NCI-H187 (cell line): ENCODE measurements around the gene ZNF599.
"Not testable (repeated sequence)": the region's sequence is repeated elsewhere in the genome, so short reads cannot be mapped to it uniquely, and the experiment has no call there.

Experiments
- DNase-seq, 2 experiments: peaks; one replicate each; lab custom pipeline; 2025; lab: John Stamatoyannopoulos, UW

Gene ZNF599

DNA sequence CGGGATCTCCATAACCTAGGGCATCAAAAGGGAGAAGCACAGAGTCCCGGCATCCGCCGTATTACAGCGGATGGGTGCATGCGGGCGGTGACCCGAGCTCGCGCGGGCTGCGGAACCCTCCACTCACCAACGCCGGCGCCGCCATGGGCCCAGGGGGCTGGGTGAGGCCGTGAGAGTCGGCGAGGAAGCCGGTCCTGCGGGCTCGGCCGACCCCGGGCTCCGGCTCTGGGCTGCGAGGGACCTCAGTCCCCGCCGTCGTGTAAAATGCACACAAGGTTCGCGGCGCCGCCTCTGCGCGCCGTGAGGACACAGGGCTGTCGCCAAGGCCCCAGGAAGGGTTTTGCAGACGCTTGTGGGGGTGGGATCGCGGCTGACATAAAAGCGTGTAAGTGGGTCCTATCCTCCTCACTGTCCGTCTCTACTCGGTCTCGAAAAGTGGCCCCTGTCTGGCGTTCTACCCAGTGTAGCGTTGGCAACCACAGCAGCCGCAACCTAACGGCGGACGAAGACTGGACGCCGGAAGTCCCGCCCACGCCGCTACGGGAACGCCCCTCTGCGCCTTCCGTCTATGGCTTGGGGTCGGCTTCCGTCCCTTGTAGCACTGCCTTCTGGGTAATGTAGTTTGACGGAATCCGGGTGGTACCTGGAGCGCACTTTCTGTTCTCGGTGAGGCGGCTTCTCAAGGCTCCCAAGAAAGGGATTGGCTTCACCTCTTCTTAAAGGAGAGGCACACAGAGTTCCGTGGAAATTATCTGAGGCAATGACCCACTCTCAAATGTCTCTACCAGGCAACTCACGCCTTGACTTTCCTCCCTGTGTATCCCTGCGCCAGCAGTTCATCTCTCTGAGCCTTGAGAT lies at the start of gene ZNF599:
TSS of gene ZNF599 (minus strand) at position 519 of the 858 bp plus-strand sequence. CDS start at position 145, 374 bp downstream.
- peak; percentile 84 to 92 for DNase-seq

DNA sequence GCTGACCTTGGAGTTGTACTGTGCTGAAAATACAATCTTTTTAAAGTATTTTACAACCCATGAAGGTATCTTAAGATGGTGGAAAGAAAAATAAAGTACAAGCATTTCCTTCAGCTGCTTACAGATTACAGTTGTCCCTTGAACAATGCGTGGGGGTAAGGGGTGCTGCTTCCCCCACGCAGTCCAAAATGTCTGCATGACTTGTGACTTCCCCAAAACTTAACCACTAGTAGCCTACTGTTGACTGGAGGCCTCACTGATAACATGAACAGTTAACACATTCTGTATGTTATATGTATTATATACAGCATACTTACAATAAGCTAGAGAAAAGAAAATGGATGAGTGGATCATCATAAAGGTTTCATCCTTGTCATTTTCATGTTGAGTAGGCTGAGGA lies 45.3 kb upstream of the ZNF599 start:
- no peak for DNase-seq

DNA sequence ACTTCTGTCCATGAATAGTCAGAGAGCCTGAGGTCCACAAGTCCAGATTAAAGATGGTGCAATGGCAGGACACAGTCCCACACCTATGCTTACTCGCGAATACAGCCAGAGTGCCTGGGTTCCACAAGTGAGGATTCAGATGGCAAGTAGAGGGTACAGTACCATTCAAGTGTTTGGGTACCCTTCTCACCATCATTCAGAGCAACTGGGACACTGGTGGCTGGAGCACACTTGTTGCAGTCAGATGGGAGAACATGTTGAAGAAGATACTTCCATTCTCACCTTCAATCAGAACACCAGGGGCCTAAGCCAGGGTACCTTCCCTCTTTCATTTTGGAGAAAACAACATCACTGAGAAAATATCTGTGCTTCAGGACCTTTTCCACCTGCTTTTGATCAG lies 43.7 kb upstream of the ZNF599 start:
- DNase-seq, result no peak

DNA sequence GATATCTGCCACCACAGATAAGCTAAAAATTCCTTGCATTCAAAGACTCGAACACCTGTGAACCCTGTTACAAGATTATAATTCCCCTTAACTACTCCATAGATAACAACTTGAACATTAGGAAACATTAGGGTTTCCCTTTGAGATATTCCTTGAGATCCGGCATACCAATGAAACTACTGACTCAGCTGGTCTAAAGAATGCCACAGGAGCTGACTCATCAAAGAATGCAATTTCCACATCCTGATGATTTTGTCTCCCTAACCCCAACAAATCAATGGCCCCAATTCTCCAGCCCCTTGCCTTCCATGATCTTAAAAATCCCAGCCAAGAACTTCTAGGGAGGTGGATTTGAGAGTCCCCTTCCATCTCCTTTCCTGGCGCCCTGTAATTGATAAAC lies 35.6 kb upstream of the ZNF599 start:
- DNase-seq, result no peak

DNA sequence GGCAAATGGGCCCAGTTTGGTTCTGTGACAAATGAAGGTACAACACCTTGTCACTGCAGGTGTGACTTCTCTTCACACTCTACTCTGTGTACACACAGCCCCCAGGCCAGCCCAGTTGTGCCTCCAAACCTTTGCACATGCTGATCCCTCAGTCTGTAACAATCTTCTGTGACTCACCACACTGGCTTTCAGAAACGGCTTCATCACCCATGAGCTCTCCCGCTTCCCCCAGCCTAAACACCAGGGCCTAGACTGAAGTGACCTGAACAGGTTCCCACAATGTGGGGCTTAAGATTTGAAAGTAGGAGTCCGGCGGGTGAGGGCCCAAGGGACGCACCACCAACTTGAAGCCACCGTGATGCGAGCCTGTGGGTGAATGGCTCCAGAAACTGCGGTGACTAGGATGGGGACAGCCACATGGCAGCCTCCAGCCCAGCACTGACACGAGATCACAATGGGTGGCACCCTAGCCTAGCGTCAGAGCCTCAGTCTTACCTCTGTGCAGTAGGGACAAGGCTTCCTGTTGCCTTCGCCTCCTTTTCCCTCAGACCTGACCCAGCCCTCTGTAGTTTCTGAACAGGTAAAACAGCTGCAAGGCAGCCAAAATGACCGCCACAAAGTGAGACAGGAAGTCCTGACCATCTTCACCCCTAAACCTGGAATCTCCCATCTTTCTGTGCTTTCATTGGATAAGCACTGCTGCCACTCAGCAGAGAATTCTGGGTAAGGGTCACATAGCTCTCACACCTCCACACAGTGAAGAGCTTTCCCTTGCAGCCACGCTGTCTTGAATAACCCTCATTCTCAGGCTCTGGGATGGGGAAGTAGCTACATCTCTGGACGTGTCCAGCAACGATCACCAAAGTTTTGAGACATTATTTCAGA lies 34.2 kb upstream of the ZNF599 start:
- DNase-seq, result no peak

DNA sequence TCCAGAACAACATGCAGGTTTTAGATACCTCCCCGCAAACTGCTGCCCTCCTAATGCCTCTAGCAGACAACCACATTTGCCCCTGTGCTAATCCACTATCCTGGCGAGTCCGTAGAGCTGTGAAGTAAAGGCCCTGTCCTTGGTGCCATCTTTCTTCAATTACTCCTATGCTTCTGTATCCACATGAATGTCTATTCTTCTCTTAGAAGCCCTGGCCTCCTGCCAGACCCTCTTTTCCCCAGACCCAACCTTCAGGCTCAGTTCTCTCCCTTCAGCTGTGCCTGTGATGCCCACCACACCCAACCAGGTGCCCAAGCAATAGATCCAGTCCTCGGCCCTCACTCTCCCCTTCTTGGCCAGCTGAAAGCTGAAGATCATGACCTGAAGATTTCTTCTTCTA lies 31.1 kb upstream of the ZNF599 start:
- DNase-seq, result no peak

DNA sequence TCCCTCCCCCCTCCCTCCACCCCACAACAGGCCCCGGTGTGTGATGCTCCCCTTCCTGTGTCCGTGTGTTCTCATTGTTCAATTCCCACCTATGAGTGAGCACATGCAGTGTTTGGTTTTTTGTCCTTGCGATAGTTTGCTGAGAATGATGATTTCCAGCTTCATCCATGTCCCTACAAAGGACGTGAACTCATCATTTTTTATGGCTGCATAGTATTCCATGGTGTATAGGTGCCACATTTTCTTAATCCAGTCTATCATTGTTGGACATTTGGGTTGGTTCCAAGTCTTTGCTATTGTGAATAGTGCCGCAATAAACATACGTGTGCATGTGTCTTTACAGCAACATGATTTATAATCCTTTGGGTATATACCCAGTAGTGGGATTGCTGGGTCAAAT lies 23.9 kb upstream of the ZNF599 start:
- not testable (repeated sequence) for DNase-seq

DNA sequence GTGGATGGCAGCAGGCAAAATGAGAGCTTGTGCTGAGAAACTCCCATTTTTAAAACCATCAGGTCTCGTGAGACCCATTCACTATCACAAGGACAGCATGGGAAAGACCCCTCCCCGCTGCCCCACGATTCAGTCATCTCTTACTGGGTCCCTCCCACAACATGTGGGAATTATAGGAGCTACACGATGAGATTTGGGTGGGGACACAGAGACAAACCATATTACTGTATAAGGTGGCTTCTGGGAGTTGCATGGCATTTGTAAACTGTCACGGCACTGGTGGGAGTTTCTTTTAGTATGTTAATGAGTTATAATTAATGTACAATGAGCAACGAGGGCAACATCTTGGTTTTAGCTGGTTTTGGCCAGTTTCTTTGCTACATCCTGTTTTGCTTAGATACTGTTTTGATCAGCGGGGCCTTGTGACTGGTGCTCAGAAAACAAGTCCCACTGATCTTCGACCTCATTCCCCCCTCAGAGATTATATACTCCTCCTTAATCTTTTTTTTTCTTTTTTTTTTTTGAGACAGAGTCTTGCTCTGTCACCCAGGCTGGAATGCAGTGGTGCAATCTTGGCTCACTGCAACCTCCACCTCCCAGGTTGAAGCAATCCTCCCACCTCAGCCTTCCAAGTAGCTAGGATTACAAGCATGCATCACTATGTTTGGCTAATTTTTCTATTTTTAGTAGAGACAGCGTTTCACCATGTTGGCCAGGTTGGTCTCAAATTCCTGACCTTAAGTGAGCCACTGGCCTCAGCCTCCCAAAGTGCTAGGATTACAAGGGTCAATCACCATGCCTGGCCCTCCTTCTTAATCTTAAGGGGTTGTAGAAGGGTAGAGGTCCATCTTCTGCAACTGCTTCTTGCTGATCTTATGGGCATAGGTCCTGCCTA lies 21.3 kb upstream of the ZNF599 start:
- DNase-seq, result no peak

DNA sequence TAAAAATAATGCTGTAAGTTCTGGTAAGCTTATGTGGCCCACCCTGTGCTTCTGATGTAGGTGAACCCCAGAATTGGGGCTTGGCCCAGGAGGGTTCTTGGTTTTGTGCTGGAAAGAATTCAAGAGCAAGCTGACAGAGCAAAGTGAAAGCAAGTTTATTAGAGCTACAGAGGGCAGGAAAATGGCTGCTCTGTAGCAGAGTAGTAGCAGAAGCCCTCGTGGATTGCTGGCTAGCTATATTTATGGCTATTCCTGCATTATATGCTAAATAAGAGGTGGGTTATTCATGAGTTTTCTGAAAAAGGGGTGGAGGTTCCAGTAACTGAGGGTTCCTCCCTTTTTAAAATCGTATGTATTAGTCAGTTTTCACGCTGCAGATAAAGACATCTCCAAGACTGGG lies 20.6 kb upstream of the ZNF599 start:
- DNase-seq, result no peak

DNA sequence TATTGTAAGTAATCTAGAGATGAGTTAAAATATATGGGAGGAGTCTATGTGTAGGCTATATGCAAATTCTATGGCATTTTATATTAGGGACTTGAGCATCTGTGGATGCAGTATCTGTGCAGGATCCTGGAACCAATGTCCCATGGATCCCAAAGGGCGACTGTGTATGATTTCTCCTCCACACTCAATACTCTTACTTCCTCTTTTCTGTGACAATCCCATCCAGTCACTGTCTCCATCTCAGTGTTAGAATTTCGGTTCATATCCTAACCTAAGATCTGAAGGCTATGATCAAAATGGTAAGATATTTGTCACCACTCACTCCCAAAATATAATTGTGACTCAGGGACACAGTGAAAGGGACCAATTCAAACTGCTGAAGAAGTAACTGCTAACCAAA lies 15.1 kb upstream of the ZNF599 start:
- DNase-seq, result no peak

DNA sequence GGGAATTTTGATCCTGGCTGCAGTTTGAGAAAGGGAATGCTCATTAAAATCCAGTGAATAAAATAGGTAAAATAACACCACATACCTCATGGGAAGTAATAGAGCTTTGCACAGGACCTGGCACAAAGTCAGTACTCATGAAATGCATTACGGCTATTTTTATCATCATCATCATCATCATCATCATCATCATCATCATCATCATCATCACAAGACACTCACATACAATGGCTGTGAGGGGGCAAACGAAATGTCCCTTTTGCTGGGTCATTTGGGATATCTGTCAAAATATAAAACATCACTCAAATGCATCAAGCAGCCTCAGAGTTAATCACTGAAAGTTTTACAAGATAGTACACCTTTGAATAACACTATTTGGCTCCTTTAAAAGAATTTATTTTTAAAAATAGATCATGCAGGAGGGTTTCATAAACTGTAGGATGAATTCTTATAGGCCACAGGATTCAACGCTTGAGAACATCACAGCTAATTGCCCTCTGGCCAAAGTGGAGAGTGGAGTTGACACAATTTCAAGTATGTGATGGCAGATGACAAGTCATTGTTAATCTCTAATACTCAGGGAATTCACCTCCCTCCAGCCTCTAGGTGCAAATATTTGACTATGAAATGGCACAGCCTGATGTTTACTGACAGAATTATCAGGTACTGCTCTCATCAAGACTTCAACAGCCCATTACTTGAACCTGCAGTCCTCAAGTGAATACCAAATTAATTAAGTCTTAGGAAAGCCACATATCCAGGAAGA lies 14.2 kb upstream of the ZNF599 start:
- DNase-seq, result no peak

DNA sequence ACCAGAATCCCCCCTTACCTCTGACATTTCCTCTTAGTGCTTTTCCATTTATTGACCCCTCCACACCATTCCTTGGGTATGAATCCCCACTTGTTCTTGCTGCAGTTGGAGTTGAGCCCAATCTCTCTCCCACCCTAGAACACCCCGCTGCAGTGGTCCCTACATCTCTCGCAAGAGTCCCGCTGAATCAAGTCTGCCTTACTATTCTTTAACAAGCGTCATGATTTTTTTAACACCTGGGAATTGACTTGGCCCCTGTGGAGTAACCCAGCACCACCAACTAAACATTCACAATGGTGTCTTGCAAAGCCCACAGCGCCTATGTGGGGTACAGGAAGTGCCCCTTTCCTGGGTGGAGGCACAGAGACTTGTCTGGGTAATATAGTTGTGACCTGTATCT lies 13.2 kb upstream of the ZNF599 start:
- no peak for DNase-seq

DNA sequence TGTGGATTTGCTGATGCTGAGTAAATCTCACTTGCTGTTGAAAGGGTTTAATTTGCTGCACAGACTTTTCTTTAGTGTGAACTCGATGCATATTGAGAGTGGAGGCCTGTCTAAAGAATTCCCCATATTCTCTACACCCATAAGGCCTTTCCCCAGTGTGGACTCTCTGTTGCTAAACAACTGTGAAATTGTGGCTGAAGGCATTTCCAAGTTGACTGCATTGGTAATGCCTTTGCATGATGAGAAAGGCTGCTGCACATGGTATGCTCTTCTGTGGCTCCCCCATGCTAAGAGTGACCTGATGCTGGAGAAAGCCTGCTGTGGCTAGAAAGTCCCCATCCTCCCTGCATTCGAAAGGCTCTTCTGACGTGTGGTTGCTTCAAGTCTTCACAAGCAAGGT lies 6.6 kb upstream of the ZNF599 start:
- no peak for DNase-seq

DNA sequence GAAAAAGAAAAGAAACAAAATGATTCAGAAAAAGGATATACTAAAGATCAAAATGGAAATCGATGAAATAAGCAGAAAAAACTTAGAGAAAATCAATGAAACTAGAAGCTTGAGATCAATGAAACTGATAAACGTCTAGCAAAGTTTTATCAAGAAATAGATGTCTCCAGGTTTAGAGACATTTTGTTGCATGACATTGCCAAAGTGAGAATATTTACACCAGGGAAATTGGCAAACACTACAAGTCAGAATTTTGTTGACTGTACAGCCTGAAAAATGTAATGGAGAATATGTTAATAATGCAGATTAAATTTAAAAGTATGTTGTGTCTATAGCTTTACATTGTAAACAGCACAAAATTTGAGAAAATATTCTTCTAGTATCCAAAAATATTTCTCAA lies 5.3 kb upstream of the ZNF599 start:
- no peak for DNase-seq

DNA sequence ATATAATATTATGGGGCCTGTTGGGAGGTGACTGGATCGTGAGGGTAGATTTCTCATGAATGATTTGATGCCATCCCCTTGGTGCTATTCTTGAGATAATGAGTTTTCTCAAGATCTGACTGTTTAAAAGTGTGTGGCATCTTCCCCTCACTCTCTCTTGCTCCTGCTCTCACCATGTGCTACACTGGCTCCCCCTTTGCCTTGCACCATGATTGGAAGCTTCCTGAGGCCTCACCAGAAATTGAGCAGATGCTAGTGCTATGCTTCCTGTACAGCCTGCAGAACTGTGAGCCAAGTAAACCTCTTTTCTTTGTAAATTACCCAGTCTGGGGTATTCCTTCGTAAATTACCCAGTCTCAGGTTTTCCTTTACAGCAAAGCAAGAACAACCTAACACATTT lies 1.8 kb upstream of the ZNF599 start:
- no peak for DNase-seq

DNA sequence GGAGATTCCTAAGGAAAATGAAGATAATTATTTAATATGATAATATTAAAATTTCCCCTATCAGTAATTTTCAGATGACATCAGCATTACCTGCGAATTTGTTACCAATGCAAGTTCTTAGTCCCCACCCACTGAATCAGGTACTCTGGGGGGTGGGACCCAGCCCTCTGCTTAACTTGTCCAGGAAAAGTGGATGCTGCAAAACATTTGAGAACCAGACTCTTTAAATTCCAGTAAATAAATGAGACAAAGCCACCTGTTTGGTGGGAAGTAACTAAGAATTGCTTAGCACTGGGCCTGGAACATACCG lies 495 bp upstream of the ZNF599 start:
- DNase-seq, result no peak

DNA sequence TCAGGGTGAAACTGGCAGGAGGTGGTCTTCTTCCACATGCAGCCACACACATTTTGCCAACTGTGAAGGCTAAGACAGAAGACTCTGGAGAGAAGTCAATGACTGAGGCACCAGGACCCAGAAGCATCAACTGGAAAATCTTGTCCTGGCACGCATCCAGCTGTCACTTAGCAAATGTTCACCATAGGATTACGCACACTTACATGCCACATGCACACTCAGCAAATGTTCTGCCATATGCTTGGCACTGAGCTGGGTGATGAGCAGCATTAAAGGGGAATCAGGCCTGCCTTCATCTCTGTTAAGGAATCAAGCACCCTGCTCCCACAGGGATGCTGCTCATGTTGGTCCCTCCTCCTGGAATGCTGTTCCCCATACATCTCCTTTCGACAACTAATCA lies 5.1 kb downstream of the ZNF599 start:
- DNase-seq, result no peak

DNA sequence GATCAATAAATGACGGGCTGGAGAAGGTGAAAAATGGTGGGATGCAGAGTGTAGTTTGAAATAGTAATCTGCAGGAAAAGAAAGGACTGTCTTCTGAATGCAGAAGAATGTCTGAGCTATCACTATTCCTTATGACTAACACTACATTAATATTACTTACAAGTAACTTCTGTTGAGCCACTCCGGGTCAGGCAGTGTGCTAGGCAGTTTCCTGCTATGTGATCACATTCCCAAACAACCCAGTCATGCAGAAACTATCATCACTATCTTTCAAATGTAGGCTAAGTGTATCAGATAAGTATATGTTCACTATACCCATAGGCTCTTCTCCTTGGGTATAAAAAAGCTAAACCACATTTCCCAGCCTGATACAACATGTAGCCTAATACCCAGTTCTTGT lies 6.6 kb downstream of the ZNF599 start:
- no peak for DNase-seq

DNA sequence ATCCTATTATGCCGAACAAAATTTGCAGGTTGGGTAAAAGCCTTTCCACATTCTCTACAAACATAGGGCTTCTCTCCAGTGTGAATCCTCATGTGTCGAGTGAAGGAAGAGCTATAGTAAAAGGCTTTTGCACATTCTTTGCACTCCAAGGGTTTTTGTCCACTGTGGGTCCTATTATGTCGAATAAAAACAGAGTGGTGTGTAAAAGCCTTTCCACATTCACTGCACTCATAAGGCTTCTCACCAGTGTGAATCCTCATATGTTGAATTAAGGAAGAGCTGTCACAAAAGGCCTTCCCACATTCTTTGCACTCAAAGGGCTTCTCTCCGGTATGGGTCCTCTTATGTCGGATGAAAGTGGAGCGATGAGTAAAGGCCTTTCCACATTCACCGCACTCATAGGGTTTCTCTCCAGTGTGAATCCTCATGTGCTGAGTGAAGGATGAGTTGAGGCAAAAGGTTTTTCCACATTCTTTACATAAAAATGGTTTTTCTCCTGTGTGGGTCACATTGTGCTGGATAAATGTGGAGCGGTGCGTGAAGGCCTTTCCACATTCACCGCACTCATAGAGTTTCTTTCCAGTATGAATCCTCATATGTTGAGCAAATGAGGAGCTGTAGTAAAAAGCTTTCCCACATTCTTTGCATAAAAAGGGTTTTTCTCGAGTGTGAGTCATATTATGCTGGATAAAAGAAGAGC lies 13.6 kb downstream of the ZNF599 start:
- no peak for DNase-seq

DNA sequence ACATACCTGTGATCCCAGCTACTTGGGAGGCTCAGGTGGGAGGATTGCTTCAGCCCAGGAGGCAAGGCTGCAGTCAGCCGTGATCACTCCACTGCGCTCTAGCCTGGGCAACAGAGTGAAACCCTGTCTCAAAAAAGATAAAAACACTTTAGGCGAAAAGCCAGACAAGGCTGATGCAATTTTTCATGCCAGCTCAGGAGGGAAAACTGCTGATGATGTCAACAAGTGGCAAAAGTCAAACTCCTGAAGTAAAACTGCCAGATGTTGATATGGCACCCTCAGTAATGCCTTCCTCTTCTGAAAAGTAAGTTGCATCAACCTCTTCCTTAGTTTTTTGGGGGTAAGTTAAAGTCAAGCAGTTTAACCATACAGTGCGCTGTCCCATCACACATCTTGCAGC lies 15.6 kb downstream of the ZNF599 start:
- no peak for DNase-seq
